Left renal pelvis (tissue), 4 donors: ENCODE measurements around the gene COMMD7. TPM values are rescaled to one million over a fixed set of nuclear protein-coding genes. Genes with fewer than 3 reads are reported as not detected.

ENCODE experiments used
- DNase-seq, 4 donors: peaks; one replicate each; pipeline ENCODE4 v3.0.0-alpha.2; 2013; ENCODE audit warnings: low read depth in 4 of 4, low spot score in 3 of 4
- polyA plus RNA-seq, 4 donors: library from polyadenylated mRNA; unstranded; fragments of 120-200 nt; gene quantifications; one replicate each; pipeline ENCODE4 v1.2.1, GENCODE V29; 2013; ENCODE audit not compliant: insufficient read length in 4 of 4

COMMD7 gene
- polyA plus RNA-seq, 4 donors: 46.3 to 75.1 (median 71.8) TPM

DNA sequence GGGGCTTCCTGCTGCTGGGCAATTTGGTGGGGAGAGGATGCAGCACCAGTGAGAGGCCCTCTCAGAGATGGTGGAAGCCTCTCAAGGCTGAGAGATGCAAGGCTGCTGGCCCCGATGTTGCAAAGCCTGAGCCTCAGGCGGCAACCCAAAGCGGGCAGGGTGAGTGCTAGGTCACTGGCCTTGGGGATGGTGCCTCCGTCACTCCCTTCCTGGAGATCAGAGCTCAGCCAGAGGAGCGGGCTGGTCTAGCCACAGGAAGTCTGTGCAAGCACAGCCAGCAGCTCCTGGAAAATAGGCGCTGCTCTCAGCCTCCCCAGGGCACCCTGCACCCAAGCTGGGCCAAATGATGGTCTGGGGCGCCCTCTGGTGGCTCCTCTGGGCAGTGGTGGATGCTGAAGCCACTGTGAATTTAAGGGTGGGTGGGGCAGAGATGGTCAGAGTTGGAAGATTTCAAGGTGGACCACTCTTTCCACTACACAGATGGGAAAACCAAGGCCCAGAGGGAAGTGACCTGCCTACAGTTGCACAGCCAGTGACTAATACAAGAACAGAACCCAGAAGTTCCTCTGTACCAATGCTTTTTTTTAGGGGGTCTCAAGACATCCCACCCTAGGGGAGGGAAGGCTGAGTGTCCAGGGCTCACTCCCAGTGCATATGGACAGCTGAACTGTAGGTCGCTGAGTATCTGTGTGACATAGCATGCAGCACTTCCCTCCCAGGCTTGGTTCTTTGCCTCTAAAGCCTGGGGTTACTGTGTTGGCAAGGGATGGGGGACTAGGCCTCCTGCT, 90.3 kb downstream of the COMMD7 start:
- DNase-seq: peak; percentile 50 to 65 (median 56)

Other genes with a start within 250 kb of the COMMD7 start
- gene NOL4L, start 158.1 kb downstream of the COMMD7 start, polyA plus RNA-seq: 10 to 100 TPM; 48.4 to 67.1 (median 56.0) TPM
- gene C20orf203, start 69.5 kb downstream of the COMMD7 start, polyA plus RNA-seq: under 1 TPM; 0.11 to 0.50 (median 0.39) TPM
- 1 to 10 TPM; 3.8 to 8.7 (median 7.1) TPM for gene DNMT3B, start 18.9 kb upstream of the COMMD7 start, polyA plus RNA-seq
- gene MAPRE1, start 76.5 kb upstream of the COMMD7 start, polyA plus RNA-seq: 100 to 1,000 TPM in 2 of 4 donors, 10 to 100 TPM in 2; 88.4 to 137 (median 109) TPM
- gene EFCAB8, start 115.5 kb upstream of the COMMD7 start, polyA plus RNA-seq: under 1 TPM in 3 of 4 donors, not detected in 1; 0.20 to 0.29 (median 0.20) TPM